Measurements from ENCODE around the gene RAB33B. TPM values are rescaled to one million over a fixed set of nuclear protein-coding genes. Genes with fewer than 3 reads are reported as not detected.

Gene RAB33B
- total RNA-seq, 1 donor from 2014 or later: 5.7 TPM

GRCh38 chr4:139501927-139502899 is 48.3 kb downstream of the RAB33B start:
- H3K36me3 Mint-ChIP-seq (ENCODE audit: low read depth): peaks cover 11% of the 10 kb centered on the region
- intact Hi-C loops (cut with micrococcal nuclease): no loop called here
- no peak for DNase-seq
- no peak overlapping the region for H3K4me3 Mint-ChIP-seq
- H3K27me3 Mint-ChIP-seq: no peaks in the 10 kb centered on the region
- no peak overlapping the region for H3K27ac Mint-ChIP-seq
- peaks cover 8% of the 10 kb centered on the region for H3K9me3 Mint-ChIP-seq
- peaks cover 2% of the 10 kb centered on the region for H3K4me1 Mint-ChIP-seq

GRCh38 chr4:139503622-139504166 is 49.8 kb downstream of the RAB33B start:
- Mint-ChIP-seq H3K4me1 (peaks cover 2% of the 10 kb centered on the region), H3K27ac (no peak overlapping the region), H3K27me3 (no peaks in the 10 kb centered on the region), H3K9me3 (peaks cover 8% of the 10 kb centered on the region), H3K4me3 (no peak overlapping the region), H3K36me3 (ENCODE audit: low read depth) (peaks cover 11% of the 10 kb centered on the region)
- DNase-seq: no peak
- intact Hi-C loops (cut with micrococcal nuclease): no loop called here

DNA sequence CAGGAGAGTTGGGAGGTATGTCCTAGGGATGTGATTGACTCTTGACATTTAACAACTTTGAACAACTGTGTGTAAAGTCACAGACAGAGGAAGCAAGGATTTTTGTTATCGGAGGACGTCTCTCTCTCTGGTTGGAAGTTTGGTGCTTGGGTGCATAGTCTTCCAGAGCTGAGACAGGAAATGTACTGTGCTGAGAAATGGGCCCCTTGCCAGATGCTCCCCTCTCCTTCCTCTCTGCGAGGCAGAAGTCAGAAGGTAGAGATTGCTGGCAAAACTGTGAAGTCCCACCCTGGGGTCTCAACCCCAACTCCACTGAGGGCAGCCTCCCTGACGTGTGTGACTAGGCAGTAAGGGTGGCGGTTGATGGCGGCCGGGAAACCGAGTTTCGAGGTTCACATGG is 52.9 kb downstream of the RAB33B start:
- Mint-ChIP-seq H3K4me3 (no peak overlapping the region), H3K9me3 (peaks cover 8% of the 10 kb centered on the region), H3K36me3 (ENCODE audit: low read depth) (peaks cover 18% of the 10 kb centered on the region), H3K27me3 (no peaks in the 10 kb centered on the region), H3K4me1 (peaks cover 4% of the 10 kb centered on the region), H3K27ac (no peak overlapping the region)
- intact Hi-C loops (cut with micrococcal nuclease): no loop called here
- DNase-seq: no peak

GRCh38 chr4:139508581-139509237 is 54.8 kb downstream of the RAB33B start:
- intact Hi-C loops (cut with micrococcal nuclease): no loop called here
- peaks cover 24% of the 10 kb centered on the region for H3K36me3 Mint-ChIP-seq (ENCODE audit: low read depth)
- DNase-seq: no peak
- H3K4me3 Mint-ChIP-seq: no peak overlapping the region
- H3K27ac Mint-ChIP-seq: no peak overlapping the region
- H3K27me3 Mint-ChIP-seq: no peaks in the 10 kb centered on the region
- peaks cover 2% of the 10 kb centered on the region for H3K4me1 Mint-ChIP-seq
- peaks cover 7% of the 10 kb centered on the region for H3K9me3 Mint-ChIP-seq

GRCh38 chr4:139509727-139510410 is 55.9 kb downstream of the RAB33B start:
- peaks cover 23% of the 10 kb centered on the region for H3K36me3 Mint-ChIP-seq (ENCODE audit: low read depth)

DNA sequence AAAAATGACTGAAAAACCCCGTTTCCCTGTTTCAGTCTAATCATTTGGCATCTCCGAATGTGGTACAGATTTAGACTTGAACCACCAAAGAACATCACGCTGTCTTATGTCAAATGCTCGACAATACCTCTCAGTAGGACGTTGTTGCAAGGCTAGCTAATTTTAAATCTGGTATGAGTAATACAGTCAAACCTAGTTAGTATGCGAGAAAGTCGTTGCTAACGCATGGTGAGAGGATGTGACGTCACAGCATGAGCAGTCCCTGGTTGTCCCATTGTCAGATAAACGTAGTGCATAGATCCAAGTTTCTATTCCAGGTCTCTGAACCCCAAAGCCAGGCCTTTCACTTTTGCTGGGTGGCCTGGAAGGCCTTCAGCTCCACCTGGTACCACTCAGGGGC is 57.4 kb downstream of the RAB33B start:
- H3K27ac Mint-ChIP-seq: no peak overlapping the region
- no peaks in the 10 kb centered on the region for H3K27me3 Mint-ChIP-seq
- no peaks in the 10 kb centered on the region for H3K9me3 Mint-ChIP-seq
- H3K4me3 Mint-ChIP-seq: no peak overlapping the region
- peaks cover 29% of the 10 kb centered on the region for H3K36me3 Mint-ChIP-seq (ENCODE audit: low read depth)
- H3K4me1 Mint-ChIP-seq: peaks cover 2% of the 10 kb centered on the region
- no peak for DNase-seq
- intact Hi-C loops (cut with micrococcal nuclease): no loop called here

More at GRCh38 chr4:139509727-139510410, 55.9 kb downstream of the RAB33B start:
- intact Hi-C loops (cut with micrococcal nuclease): no loop called here
- no peaks in the 10 kb centered on the region for H3K27me3 Mint-ChIP-seq
- peaks cover 2% of the 10 kb centered on the region for H3K4me1 Mint-ChIP-seq
- peaks cover 4% of the 10 kb centered on the region for H3K9me3 Mint-ChIP-seq
- no peak overlapping the region for H3K4me3 Mint-ChIP-seq
- no peak for DNase-seq
- no peak overlapping the region for H3K27ac Mint-ChIP-seq

DNA sequence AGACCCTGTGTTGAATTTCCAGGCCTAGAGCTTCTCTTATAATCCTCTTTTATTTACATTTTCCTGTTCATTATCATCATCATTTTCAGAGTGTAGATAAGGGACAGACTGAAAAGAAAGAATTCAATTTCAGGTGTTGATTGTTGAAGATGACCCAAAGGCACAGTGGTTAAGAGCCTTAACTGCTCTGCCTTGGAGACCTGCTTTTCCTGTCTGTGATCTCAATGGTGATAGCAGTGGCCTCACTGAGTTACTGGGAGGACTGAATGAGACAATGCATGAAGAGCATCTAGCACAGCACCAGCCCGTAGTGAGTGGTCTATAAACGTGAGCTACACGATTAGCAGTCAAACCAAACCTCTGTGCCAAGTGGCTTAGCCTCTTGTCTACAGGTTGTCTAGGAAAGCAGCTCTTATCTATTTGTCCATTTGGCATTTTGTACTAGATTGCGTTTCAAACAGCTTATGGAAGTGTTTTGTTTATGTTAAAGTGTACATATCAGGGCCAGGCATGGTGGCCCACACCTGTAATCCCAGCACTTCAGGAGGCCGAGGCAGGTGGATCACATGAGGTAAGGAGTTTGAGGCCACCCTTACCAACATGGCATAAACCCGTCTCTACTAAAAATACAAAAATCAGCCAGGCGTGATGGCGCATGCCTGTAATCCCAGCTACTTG is 60.6 kb downstream of the RAB33B start:
- H3K27me3 Mint-ChIP-seq: no peaks in the 10 kb centered on the region

DNA sequence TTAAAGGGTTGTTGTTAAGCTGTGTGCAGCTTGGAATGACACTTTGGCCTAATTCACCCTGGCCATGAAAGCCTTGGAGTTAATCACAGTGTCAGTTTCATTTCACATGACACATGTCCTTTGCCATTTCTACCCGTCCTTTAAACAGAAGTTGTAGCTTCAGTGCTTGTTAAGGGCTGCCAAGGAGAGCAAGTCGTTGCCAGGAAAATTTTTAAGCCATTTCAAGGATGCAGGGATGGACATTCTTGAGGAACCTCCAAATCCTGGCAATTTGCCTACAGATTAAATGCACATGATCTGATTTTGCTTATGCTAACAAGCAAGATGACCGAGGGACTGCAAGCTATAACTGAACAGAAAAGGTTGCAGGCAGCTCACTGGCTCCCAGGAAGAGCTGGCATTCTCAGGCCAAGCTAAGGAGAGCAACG is 61.6 kb downstream of the RAB33B start:
- Mint-ChIP-seq H3K27ac (no peak overlapping the region), H3K4me1 (no peaks in the 10 kb centered on the region), H3K27me3 (no peaks in the 10 kb centered on the region), H3K36me3 (ENCODE audit: low read depth) (peaks cover 41% of the 10 kb centered on the region), H3K9me3 (no peaks in the 10 kb centered on the region), H3K4me3 (no peak overlapping the region)
- intact Hi-C loops (cut with micrococcal nuclease): no loop called here
- no peak for DNase-seq

More for the DNA sequence above, 60.6 kb downstream of the RAB33B start:
- Mint-ChIP-seq H3K4me1 (peaks cover 2% of the 10 kb centered on the region), H3K27ac (no peak overlapping the region), H3K4me3 (no peak overlapping the region), H3K36me3 (ENCODE audit: low read depth) (peaks cover 40% of the 10 kb centered on the region), H3K9me3 (no peaks in the 10 kb centered on the region)
- intact Hi-C loops (cut with micrococcal nuclease): no loop called here
- no peak for DNase-seq

- Mint-ChIP-seq H3K9me3 (no peaks in the 10 kb centered on the region), H3K27ac (no peak overlapping the region), H3K36me3 (ENCODE audit: low read depth) (peaks cover 38% of the 10 kb centered on the region), H3K27me3 (no peaks in the 10 kb centered on the region), H3K4me1 (peaks cover 10% of the 10 kb centered on the region), H3K4me3 (no peak overlapping the region)
- intact Hi-C loops (cut with micrococcal nuclease): no loop called here
- no peak for DNase-seq
Observed at GRCh38 chr4:139521754-139522401, 68.0 kb downstream of the RAB33B start.

GRCh38 chr4:139522457-139522856 is 68.5 kb downstream of the RAB33B start:
- no peak overlapping the region for H3K27ac Mint-ChIP-seq
- H3K4me1 Mint-ChIP-seq: peaks cover 10% of the 10 kb centered on the region
- no peaks in the 10 kb centered on the region for H3K9me3 Mint-ChIP-seq
- H3K27me3 Mint-ChIP-seq: no peaks in the 10 kb centered on the region
- no peak for DNase-seq
- no peak overlapping the region for H3K4me3 Mint-ChIP-seq
- H3K36me3 Mint-ChIP-seq (ENCODE audit: low read depth): peaks cover 37% of the 10 kb centered on the region
- intact Hi-C loops (cut with micrococcal nuclease): no loop called here

GRCh38 chr4:139523076-139523475 is 69.2 kb downstream of the RAB33B start:
- no peaks in the 10 kb centered on the region for H3K9me3 Mint-ChIP-seq
- H3K27me3 Mint-ChIP-seq: no peaks in the 10 kb centered on the region
- no peak overlapping the region for H3K4me3 Mint-ChIP-seq
- peaks cover 10% of the 10 kb centered on the region for H3K4me1 Mint-ChIP-seq
- H3K27ac Mint-ChIP-seq: no peak overlapping the region
- intact Hi-C loops (cut with micrococcal nuclease): no loop called here
- no peak for DNase-seq
- peaks cover 36% of the 10 kb centered on the region for H3K36me3 Mint-ChIP-seq (ENCODE audit: low read depth)

- no peak for DNase-seq
- intact Hi-C loops (cut with micrococcal nuclease): no loop called here
- Mint-ChIP-seq H3K9me3 (no peaks in the 10 kb centered on the region), H3K27me3 (no peaks in the 10 kb centered on the region), H3K36me3 (ENCODE audit: low read depth) (peaks cover 38% of the 10 kb centered on the region), H3K4me3 (no peak overlapping the region), H3K27ac (no peak overlapping the region), H3K4me1 (peaks cover 12% of the 10 kb centered on the region)
Observed at GRCh38 chr4:139524062-139524631, 70.2 kb downstream of the RAB33B start.

Data from activated CD4-positive, alpha-beta T cell treated with anti-CD3 and anti-CD28 coated beads, Interleukin-2, amount 10 ng/mL, durations not matched to agents 24 days and 14 days (primary cell).